ENCODE data around the gene NUP210. TPM values are rescaled to one million over a fixed set of nuclear protein-coding genes. Genes with fewer than 3 reads are reported as not detected.

NUP210 gene
- total and polyA plus RNA-seq, 7 donors: under 0.01 to 26.4 (median 2.1) TPM

DNA sequence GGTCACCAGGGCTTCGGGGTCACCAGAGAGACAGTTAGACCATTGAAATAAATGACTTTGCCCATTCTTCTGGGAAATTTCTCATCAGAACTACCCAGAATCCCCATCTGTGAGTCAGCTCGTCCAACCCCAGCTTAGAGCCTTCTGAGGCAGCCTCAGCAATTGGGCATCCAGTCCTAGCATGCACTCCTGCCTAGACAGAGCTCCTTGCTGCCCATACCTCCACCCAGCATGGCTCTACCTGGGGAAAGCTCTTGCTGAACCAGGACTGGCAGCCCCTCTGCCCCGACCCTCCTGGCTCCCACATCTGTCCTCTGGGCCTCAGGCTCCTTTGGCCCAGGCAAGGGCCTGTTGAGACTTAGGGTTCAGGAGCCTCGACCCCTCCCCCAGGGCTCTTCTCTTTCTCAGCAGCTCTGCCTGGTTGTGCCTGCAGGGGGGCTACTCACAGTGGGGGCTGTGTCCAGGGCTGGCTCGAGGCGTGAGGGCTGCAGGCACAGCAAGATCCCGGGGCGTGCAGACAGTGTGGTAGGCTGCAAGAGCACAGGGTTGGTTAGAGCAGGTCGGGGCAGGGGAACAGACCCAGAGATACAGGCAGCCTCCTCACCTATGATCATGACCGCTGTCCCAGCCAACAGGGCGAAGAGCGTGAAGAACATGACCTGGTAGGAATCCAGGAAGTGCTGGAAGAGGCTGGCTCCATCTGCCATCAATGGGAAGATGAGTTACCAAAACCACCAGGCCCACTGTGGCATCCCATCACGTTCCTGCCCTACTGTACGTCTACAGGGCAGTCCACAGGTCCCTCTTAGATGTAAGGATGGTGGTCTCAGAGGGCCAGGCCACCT is 101.3 kb downstream of the NUP210 start:
- no peaks in the 10 kb centered on the region for H3K9me3 ChIP-seq
- DNase-seq: no peak
- TF ChIP-seq EP300 (IDR thresholded peaks at IDR 0.05): no peak
- no peak for TF ChIP-seq POLR2A (IDR thresholded peaks at IDR 0.05)
- TF ChIP-seq POLR2AphosphoS5 (IDR thresholded peaks at IDR 0.05): no peak
- TF ChIP-seq, protein P1, sequence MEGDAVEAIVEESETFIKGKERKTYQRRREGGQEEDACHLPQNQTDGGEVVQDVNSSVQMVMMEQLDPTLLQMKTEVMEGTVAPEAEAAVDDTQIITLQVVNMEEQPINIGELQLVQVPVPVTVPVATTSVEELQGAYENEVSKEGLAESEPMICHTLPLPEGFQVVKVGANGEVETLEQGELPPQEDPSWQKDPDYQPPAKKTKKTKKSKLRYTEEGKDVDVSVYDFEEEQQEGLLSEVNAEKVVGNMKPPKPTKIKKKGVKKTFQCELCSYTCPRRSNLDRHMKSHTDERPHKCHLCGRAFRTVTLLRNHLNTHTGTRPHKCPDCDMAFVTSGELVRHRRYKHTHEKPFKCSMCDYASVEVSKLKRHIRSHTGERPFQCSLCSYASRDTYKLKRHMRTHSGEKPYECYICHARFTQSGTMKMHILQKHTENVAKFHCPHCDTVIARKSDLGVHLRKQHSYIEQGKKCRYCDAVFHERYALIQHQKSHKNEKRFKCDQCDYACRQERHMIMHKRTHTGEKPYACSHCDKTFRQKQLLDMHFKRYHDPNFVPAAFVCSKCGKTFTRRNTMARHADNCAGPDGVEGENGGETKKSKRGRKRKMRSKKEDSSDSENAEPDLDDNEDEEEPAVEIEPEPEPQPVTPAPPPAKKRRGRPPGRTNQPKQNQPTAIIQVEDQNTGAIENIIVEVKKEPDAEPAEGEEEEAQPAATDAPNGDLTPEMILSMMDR (IDR thresholded peaks at IDR 0.05): no peak
- H3K27me3 ChIP-seq: no peaks in the 10 kb centered on the region
- intact Hi-C loops (cut with DNase I): no loop called here
- no peaks in the 10 kb centered on the region for H3K4me1 ChIP-seq
- peaks cover 0 to 45% (median 0%) of the 10 kb centered on the region in 4 donors for H3K36me3 ChIP-seq
- H3K27ac ChIP-seq: no peak overlapping the region
- H3K4me3 ChIP-seq: no peak overlapping the region
- WGBS, 2 donors: 94% methylated on average over 14 of the region's 14 CpGs

DNA sequence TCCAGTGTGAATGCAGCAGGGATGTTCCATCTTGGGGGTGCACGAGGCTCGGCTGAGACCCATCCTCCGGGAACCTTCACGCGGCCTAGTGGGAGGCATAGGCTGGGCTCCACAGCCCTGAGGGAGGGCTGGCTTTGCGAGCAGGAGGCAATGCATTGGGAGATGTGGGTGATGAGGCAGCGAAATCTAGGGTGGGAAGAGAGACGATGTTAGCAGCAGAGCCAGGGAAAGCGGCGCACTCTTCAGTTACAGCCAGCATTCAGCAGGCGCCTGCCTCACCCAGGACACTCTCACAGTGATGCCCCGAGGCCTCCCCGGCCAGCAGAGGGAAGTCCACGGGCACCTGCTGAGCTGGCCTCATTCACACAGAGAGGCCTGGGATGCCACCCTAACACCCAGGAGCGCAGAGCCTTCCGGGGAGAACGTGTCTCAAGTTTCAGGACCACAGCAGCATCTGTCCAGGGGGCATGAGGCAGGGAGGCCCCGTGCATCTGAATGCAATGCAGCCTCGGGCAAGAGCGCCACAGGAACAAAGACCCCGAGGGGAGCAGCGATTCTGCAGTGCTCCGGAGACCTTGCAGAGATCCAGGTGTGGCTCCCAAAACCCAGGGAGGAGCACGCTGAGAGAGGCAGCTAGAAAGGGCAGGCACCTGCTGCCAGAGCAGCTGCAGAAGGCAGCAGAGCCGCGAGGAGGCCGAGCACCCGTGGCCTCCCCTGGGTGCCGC is 102.4 kb downstream of the NUP210 start:
- H3K4me1 ChIP-seq: no peaks in the 10 kb centered on the region
- H3K9me3 ChIP-seq: no peaks in the 10 kb centered on the region
- DNase-seq: no peak
- TF ChIP-seq, protein P1 (IDR thresholded peaks at IDR 0.05): no peak
- TF ChIP-seq POLR2A (IDR thresholded peaks at IDR 0.05): no peak
- TF ChIP-seq EP300 (IDR thresholded peaks at IDR 0.05): no peak
- no peak for TF ChIP-seq POLR2AphosphoS5 (IDR thresholded peaks at IDR 0.05)
- H3K36me3 ChIP-seq: peaks cover 0 to 45% (median 0%) of the 10 kb centered on the region in 4 donors
- WGBS, 2 donors: 91 to 93% methylated on average over 29 of the region's 29 CpGs
- intact Hi-C loops (cut with DNase I): no loop called here
- no peak overlapping the region for H3K4me3 ChIP-seq
- H3K27ac ChIP-seq: no peak overlapping the region
- no peaks in the 10 kb centered on the region for H3K27me3 ChIP-seq

DNA sequence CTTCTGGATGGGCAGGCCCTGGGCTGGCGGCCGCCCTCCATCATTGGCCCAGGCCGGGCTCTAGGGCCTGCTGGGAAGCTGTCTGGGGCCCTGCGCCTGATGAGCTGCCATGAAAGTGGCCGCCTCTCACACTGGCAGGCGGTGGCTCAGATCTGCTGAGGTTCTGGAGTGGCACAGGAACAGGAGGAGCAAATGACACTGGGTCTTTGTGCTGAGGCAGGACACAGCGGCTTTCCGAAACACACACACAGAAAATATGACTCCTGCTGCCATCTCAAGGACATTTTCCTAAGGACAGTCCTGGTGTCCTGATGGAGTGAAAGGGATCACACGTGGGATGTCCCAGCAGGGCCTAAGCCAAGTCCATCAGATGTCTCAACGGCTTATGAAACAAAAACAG is 103.5 kb downstream of the NUP210 start:
- WGBS, 2 donors: 83 to 91% methylated on average over 10 of the region's 10 CpGs
- DNase-seq: no peak
- Histone ChIP-seq H3K36me3 (peaks cover 0 to 38% (median 0%) of the 10 kb centered on the region in 4 donors), H3K9me3 (no peaks in the 10 kb centered on the region), H3K4me3 (no peak overlapping the region), H3K4me1 (no peaks in the 10 kb centered on the region), H3K27me3 (no peaks in the 10 kb centered on the region), H3K27ac (no peak overlapping the region)
- TF ChIP-seq EP300 (IDR thresholded peaks at IDR 0.05) (no peak), POLR2A (IDR thresholded peaks at IDR 0.05) (no peak), POLR2AphosphoS5 (IDR thresholded peaks at IDR 0.05) (no peak)
- TF ChIP-seq, protein P1 (IDR thresholded peaks at IDR 0.05): no peak
- intact Hi-C loops (cut with DNase I): no loop called here

DNA sequence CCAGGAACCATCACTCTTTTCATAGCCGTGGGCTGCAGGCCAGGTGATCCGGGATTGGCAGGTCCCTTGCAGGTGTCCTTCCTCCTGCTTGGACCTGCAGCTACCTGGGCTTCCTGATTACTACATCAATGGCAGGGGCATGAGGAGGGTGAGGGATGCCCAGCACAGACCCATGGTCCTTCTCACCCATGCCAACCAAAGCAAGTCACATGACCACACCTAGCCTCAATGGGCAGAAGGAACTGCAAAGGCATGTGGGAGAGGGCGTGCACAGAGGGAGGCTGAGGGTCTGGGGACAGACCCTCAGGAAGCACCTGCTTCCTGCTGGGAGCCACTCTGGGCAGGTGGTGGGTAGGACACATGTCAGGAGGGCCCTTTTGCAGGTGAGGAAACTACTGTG is 105.2 kb downstream of the NUP210 start:
- TF ChIP-seq, protein P1 (IDR thresholded peaks at IDR 0.05): no peak
- no peak for TF ChIP-seq POLR2AphosphoS5 (IDR thresholded peaks at IDR 0.05)
- TF ChIP-seq EP300 (IDR thresholded peaks at IDR 0.05): no peak
- no peak for TF ChIP-seq POLR2A (IDR thresholded peaks at IDR 0.05)
- intact Hi-C loops (cut with DNase I): no loop called here
- Histone ChIP-seq H3K27ac (no peak overlapping the region), H3K4me3 (no peak overlapping the region), H3K27me3 (no peaks in the 10 kb centered on the region), H3K9me3 (no peaks in the 10 kb centered on the region), H3K4me1 (no peaks in the 10 kb centered on the region), H3K36me3 (peaks cover 0 to 28% (median 0%) of the 10 kb centered on the region in 4 donors)
- 84 to 92% methylated on average over 3 of the region's 3 CpGs for WGBS, 2 donors
- no peak for DNase-seq
